OCI-LY3 (cell line): ENCODE data around the gene R3HDM4.

Source experiments
- EZH2phosphoT487 ChIP-seq: fragments of 200-600 bp; shearing (Covaris generic); IDR thresholded peaks from 2 replicates; pipeline ENCODE4 v1.6.1; 2018; ENCODE audit warnings: antibody characterized with exemption, mixed run types, low read depth
- TF ChIP-seq, protein P1 (sequence below): fragments of 200-600, 300-600 bp; sonication (generic); IDR thresholded peaks from 2 replicates; pipeline ENCODE4 v1.5.1; 2014; ENCODE audit warnings: antibody characterized with exemption, low read length, low read depth

DNA sequence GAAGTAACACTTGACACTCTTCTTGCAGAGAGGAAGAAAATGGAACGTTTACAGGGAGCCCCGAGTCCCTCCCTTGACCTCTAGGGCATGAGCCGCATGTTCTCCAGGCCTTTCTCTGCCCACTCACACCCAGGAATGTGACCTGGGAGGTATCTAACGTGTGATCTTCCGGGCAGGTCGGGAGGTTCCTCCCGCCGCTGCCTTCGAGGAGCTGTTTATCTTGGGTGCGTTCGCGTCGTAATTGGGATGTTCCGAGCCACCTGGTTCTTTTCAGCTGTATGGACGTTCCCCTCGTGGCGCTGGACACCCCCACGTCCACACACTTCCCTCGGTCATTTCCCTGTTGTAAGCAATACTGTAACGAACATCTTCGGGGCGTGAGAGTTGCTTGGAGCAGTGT is 26.4 kb upstream of the R3HDM4 start:
- TF ChIP-seq, protein P1, sequence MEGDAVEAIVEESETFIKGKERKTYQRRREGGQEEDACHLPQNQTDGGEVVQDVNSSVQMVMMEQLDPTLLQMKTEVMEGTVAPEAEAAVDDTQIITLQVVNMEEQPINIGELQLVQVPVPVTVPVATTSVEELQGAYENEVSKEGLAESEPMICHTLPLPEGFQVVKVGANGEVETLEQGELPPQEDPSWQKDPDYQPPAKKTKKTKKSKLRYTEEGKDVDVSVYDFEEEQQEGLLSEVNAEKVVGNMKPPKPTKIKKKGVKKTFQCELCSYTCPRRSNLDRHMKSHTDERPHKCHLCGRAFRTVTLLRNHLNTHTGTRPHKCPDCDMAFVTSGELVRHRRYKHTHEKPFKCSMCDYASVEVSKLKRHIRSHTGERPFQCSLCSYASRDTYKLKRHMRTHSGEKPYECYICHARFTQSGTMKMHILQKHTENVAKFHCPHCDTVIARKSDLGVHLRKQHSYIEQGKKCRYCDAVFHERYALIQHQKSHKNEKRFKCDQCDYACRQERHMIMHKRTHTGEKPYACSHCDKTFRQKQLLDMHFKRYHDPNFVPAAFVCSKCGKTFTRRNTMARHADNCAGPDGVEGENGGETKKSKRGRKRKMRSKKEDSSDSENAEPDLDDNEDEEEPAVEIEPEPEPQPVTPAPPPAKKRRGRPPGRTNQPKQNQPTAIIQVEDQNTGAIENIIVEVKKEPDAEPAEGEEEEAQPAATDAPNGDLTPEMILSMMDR, result no peak
- no peak for TF ChIP-seq EZH2phosphoT487
